GM23338 (cell line): Measurements from ENCODE around the gene CYFIP2. TPM values are rescaled to one million over a fixed set of nuclear protein-coding genes. Genes with fewer than 3 reads are reported as not detected.

ENCODE experiments used
- ATAC-seq: fragments of 200-7000 bp; cut with Tn5 transposase; 3 replicates; pipeline ENCODE4 v1.9.1; 2020
- DNase-seq: peaks from one replicate; pipeline ENCODE4 v3.0.0-alpha.2; 2015; ENCODE audit warnings: low spot score
- H2AFZ ChIP-seq: fragments of 200-600 bp; sonication (generic); 2 replicates; pipeline ENCODE4 v1.8.0; 2016; ENCODE audit warnings: antibody characterized with exemption, mild to moderate bottlenecking, moderate library complexity
- H3F3A ChIP-seq: fragments of 200-600 bp; sonication (generic); replicated peaks from 2 replicates; pipeline ENCODE4 v1.8.0; 2017; ENCODE audit warnings: antibody characterized with exemption, mixed run types, low read depth
- H3K27ac ChIP-seq: fragments of 200-600 bp; sonication (generic); 2 replicates; pipeline ENCODE4 v1.6.1; 2016; ENCODE audit warnings: low read depth
- H3K27me3 ChIP-seq: fragments of 200-600 bp; sonication (generic); 2 replicates; pipeline ENCODE4 v1.8.0; 2016; ENCODE audit warnings: mild to moderate bottlenecking, mixed run types, moderate library complexity; ENCODE audit not compliant: insufficient read depth
- H3K36me3 ChIP-seq: fragments of 200-600 bp; sonication (generic); 2 replicates; pipeline ENCODE4 v1.8.0; 2016; ENCODE audit warnings: mild to moderate bottlenecking; ENCODE audit not compliant: insufficient read depth
- H3K4me1 ChIP-seq: fragments of 200-600 bp; sonication (generic); 2 replicates; pipeline ENCODE4 v1.8.0; 2016; ENCODE audit warnings: mild to moderate bottlenecking, moderate library complexity; ENCODE audit not compliant: insufficient read depth
- H3K4me2 ChIP-seq: fragments of 200-600 bp; sonication (generic); 2 replicates; pipeline ENCODE4 v1.7.1; 2017; ENCODE audit warnings: mixed run types
- H3K4me3 ChIP-seq: fragments of 200-600 bp; sonication (generic); 2 replicates; pipeline ENCODE4 v1.6.1; 2016; ENCODE audit warnings: mixed run types
- H3K79me2 ChIP-seq: fragments of 200-600 bp; sonication (generic); replicated peaks from 2 replicates; pipeline ENCODE4 v1.8.0; 2017; ENCODE audit warnings: mild to moderate bottlenecking; ENCODE audit not compliant: insufficient read depth
- H3K9me2 ChIP-seq: fragments of 200-600 bp; sonication (generic); 2 replicates; pipeline ENCODE4 v1.8.0; 2017; ENCODE audit not compliant: insufficient read depth
- H4K20me1 ChIP-seq: fragments of 200-600 bp; sonication (generic); replicated peaks from 2 replicates; pipeline ENCODE4 v1.8.0; 2017; ENCODE audit warnings: mild to moderate bottlenecking; ENCODE audit not compliant: insufficient read depth
- H3K27ac Mint-ChIP-seq: 2 replicates; pipeline ENCODE4 v1.8.0; 2020; ENCODE audit warnings: inconsistent platforms, mild to moderate bottlenecking, moderate library complexity, mixed read lengths
- H3K27me3 Mint-ChIP-seq: 3 replicates; pipeline ENCODE4 v1.8.0; 2022; ENCODE audit warnings: low read depth, mild to moderate bottlenecking, moderate library complexity, mixed read lengths, inconsistent platforms; ENCODE audit not compliant: insufficient read depth, poor library complexity
- H3K36me3 Mint-ChIP-seq: 3 replicates; pipeline ENCODE4 v1.8.0; 2021; ENCODE audit warnings: low read depth, mild to moderate bottlenecking, inconsistent platforms, moderate library complexity, mixed read lengths
- H3K4me1 Mint-ChIP-seq: 3 replicates; pipeline ENCODE4 v1.8.0; 2020; ENCODE audit warnings: mild to moderate bottlenecking, inconsistent platforms, mixed read lengths
- H3K4me3 Mint-ChIP-seq: 3 replicates; pipeline ENCODE4 v1.8.0; 2021; ENCODE audit warnings: moderate library complexity, mild to moderate bottlenecking, inconsistent platforms, mixed read lengths
- H3K9me3 Mint-ChIP-seq: 3 replicates; pipeline ENCODE4 v1.8.0; 2020; ENCODE audit warnings: moderate library complexity, mild to moderate bottlenecking, inconsistent platforms, mixed read lengths
- CREB1 ChIP-seq: fragments of 250-450 bp; sonication (Bioruptor Pico); IDR thresholded peaks from 2 replicates; pipeline ENCODE4 v1.5.0; 2020; ENCODE audit warnings: low read depth, mild to moderate bottlenecking, moderate library complexity
- EZH2 ChIP-seq: fragments of 200-600 bp; sonication (generic); IDR thresholded peaks from one replicate; pipeline ENCODE4 v1.8.0; 2017; ENCODE audit warnings: antibody characterized with exemption, mild to moderate bottlenecking, low read depth; ENCODE audit not compliant: unreplicated experiment
- NANOG ChIP-seq: IDR thresholded peaks from 2 replicates; pipeline ENCODE4 v1.6.1; 2016; ENCODE audit warnings: antibody characterized with exemption, borderline replicate concordance
- ZNF114 ChIP-seq: fragments of 250-450 bp; sonication (Bioruptor Pico); IDR thresholded peaks from 2 replicates; pipeline ENCODE4 v1.5.0; 2020; ENCODE audit warnings: mild to moderate bottlenecking, moderate library complexity
- polyA plus RNA-seq: library from polyadenylated mRNA; unstranded; fragments of >200 nt; fragmentation: Nextera tagmentation; extraction: Ambion mirVana; gene quantifications from 2 replicates; pipeline ENCODE4 v1.2.1, GENCODE V29; 2016
- total RNA-seq: library from RNA; depleted of rRNA; stranded (reverse); fragments of >200 nt; shearing (Covaris generic); gene quantifications from 2 replicates; pipeline ENCODE4 v1.2.3, GENCODE V29; 2014
- TF ChIP-seq, protein P1 (sequence below): IDR thresholded peaks from one replicate; pipeline ENCODE4 v1.6.1; 2018; ENCODE audit warnings: antibody characterized with exemption; ENCODE audit not compliant: unreplicated experiment

CYFIP2 gene
- total and polyA plus RNA-seq, 2 experiments from 2014 or later: 54.1 to 98.4 TPM

DNA sequence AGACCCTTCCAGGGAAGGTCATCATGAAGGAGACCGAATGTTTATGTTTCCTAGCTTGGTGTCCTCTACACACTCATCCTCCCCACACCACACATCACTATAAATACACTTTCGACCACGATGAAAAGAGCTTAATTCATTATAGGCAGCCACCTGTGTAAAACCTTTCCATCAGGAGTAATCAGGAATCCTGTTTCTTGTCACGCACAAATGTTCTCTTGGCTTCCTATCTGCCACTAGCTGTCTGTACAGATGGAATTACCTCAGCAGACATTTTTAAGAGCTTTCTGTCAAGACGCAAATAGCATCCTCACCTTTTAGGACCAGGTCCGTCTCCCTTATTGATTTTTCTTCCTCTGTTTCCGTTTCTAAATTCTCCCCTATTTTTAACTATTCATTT, 79.1 kb downstream of the CYFIP2 start:
- Histone ChIP-seq H4K20me1 (no peaks in the 10 kb centered on the region), H3F3A (no peaks in the 10 kb centered on the region), H3K4me3 (no peak overlapping the region), H3K9me2 (no peaks in the 10 kb centered on the region), H3K27ac (no peak overlapping the region), H2AFZ (no peak overlapping the region), H3K4me2 (no peak overlapping the region), H3K36me3 (no peaks in the 10 kb centered on the region), H3K27me3 (no peaks in the 10 kb centered on the region), H3K79me2 (no peaks in the 10 kb centered on the region), H3K4me1 (no peaks in the 10 kb centered on the region)
- peaks cover 15% of the 10 kb centered on the region; the same call in 2 of the 3 replicates for H3K36me3 Mint-ChIP-seq
- DNase-seq: no peak
- H3K27me3 Mint-ChIP-seq: peaks cover 6% of the 10 kb centered on the region
- TF ChIP-seq CREB1 (CRISPR knock-in tag) (no peak), ZNF114 (no peak)
- no peaks in the 10 kb centered on the region for H3K9me3 Mint-ChIP-seq
- H3K4me1 Mint-ChIP-seq: no peaks in the 10 kb centered on the region
- H3K4me3 Mint-ChIP-seq: no peak overlapping the region
- no peak overlapping the region for H3K27ac Mint-ChIP-seq
- no peak for ATAC-seq

DNA sequence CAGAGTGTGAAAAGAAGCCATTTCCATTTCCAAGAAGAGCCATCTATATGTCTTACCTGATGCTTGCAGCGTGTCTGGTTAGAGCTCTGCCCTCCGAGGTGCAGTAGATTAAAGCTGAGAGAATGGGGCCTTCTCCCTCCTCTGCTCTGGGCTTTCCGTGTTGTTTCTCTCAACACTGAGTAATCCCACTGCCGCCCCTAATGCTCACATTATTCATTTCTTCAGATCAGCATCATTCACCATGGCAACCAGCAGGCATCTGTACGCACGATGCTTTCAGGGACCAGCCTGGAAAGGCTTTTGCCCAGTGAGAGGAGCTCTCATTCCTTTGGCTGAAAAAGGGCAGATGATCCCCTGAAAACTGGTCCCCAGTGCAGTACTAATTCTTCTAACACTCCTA, 79.6 kb downstream of the CYFIP2 start:
- TF ChIP-seq ZNF114: no peak
- TF ChIP-seq CREB1 (CRISPR knock-in tag): no peak
- H3K27ac Mint-ChIP-seq: no peak overlapping the region
- no peak for ATAC-seq

DNA sequence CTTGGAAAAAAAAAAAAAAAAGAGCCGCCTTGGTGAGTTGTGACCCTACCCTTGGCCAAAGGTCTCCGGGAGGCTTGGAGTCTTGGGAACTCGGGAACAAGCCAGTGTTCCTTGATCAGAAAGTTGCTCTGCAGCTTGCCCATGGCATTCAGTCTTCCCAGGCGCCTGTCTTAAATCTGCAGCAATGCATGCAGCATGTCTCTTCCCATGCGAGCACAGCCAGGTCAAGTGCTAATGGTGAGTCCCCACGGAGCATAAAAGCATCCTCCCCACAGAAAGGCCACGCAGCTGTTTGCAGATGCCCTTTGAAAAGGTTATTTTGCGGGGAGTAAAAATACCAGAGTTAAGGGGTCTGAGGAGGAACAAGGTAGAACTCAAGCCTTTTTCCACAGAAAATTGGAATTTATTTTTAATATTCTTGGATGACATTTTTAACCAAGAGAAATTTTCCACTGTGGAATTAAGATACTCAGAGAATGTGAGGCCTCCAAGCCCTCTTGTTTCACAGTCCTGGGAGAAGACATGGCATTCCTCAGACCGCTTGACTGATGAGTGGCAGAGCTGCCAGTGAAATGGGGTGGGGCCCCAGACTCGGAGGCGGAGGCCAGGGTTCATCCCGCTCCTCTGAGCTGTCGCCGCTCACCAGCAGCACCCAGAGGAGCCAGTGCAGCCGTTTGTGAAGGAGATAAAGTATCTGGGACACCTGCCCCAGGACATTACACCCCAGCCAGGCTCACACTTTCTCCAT, 81.6 kb downstream of the CYFIP2 start:
- H3K9me3 Mint-ChIP-seq: no peaks in the 10 kb centered on the region
- Histone ChIP-seq H3F3A (no peaks in the 10 kb centered on the region), H3K27ac (no peak overlapping the region), H3K9me2 (no peaks in the 10 kb centered on the region), H3K36me3 (no peaks in the 10 kb centered on the region), H3K79me2 (no peaks in the 10 kb centered on the region), H3K4me3 (no peak overlapping the region), H3K27me3 (no peaks in the 10 kb centered on the region), H3K4me2 (no peak overlapping the region), H4K20me1 (0 out of 2 replicates have a peak, but pooled peaks cover 4% of the 10 kb centered on the region), H3K4me1 (no peaks in the 10 kb centered on the region), H2AFZ (no peak overlapping the region)
- no peak overlapping the region for H3K4me3 Mint-ChIP-seq
- peak; percentile 39; the same call in 2 of the 3 replicates for ATAC-seq
- H3K36me3 Mint-ChIP-seq: peaks cover 12% of the 10 kb centered on the region; the same call in 2 of the 3 replicates
- no peak for DNase-seq
- peaks cover 6% of the 10 kb centered on the region for H3K27me3 Mint-ChIP-seq
- TF ChIP-seq, protein P1, sequence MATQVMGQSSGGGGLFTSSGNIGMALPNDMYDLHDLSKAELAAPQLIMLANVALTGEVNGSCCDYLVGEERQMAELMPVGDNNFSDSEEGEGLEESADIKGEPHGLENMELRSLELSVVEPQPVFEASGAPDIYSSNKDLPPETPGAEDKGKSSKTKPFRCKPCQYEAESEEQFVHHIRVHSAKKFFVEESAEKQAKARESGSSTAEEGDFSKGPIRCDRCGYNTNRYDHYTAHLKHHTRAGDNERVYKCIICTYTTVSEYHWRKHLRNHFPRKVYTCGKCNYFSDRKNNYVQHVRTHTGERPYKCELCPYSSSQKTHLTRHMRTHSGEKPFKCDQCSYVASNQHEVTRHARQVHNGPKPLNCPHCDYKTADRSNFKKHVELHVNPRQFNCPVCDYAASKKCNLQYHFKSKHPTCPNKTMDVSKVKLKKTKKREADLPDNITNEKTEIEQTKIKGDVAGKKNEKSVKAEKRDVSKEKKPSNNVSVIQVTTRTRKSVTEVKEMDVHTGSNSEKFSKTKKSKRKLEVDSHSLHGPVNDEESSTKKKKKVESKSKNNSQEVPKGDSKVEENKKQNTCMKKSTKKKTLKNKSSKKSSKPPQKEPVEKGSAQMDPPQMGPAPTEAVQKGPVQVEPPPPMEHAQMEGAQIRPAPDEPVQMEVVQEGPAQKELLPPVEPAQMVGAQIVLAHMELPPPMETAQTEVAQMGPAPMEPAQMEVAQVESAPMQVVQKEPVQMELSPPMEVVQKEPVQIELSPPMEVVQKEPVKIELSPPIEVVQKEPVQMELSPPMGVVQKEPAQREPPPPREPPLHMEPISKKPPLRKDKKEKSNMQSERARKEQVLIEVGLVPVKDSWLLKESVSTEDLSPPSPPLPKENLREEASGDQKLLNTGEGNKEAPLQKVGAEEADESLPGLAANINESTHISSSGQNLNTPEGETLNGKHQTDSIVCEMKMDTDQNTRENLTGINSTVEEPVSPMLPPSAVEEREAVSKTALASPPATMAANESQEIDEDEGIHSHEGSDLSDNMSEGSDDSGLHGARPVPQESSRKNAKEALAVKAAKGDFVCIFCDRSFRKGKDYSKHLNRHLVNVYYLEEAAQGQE: no peak
- TF ChIP-seq NANOG (no peak), EZH2 (no peak), ZNF114 (no peak)
- no peaks in the 10 kb centered on the region for H3K4me1 Mint-ChIP-seq
- no peak overlapping the region for H3K27ac Mint-ChIP-seq

More for the DNA sequence above, 79.6 kb downstream of the CYFIP2 start:
- H2AFZ ChIP-seq: no peak overlapping the region
- Mint-ChIP-seq H3K4me3 (no peak overlapping the region), H3K9me3 (no peaks in the 10 kb centered on the region), H3K27me3 (peaks cover 6% of the 10 kb centered on the region), H3K36me3 (peaks cover 15% of the 10 kb centered on the region; the same call in 2 of the 3 replicates), H3K4me1 (no peaks in the 10 kb centered on the region)
- no peak for DNase-seq
- H3K4me3 ChIP-seq: no peak overlapping the region
- no peaks in the 10 kb centered on the region for H3F3A ChIP-seq
- no peak overlapping the region for H3K4me2 ChIP-seq
- no peaks in the 10 kb centered on the region for H3K27me3 ChIP-seq
- H3K27ac ChIP-seq: no peak overlapping the region
- H3K36me3 ChIP-seq: no peaks in the 10 kb centered on the region
- H4K20me1 ChIP-seq: no peaks in the 10 kb centered on the region
- H3K4me1 ChIP-seq: no peaks in the 10 kb centered on the region
- no peaks in the 10 kb centered on the region for H3K9me2 ChIP-seq
- H3K79me2 ChIP-seq: no peaks in the 10 kb centered on the region
